Rectal smooth muscle tissue (tissue), 1 donor: ENCODE results near the gene BCAT1.
A peak's percentile ranks its signal among the peaks of the same experiment; 100 is the strongest.
"Not testable (repeated sequence)": the region's sequence is repeated elsewhere in the genome, so short reads cannot be mapped to it uniquely, and the experiment has no call there.

Source experiments
- H3K27ac ChIP-seq: one replicate; pipeline ENCODE4 v1.7.0; 2013; ENCODE audit warnings: low read depth, low read length, inconsistent platforms
- H3K27me3 ChIP-seq: one replicate; pipeline ENCODE4 v1.7.0; 2013; ENCODE audit warnings: low read length; ENCODE audit not compliant: control insufficient read depth, insufficient read depth
- H3K36me3 ChIP-seq: one replicate; pipeline ENCODE4 v1.7.0; 2013; ENCODE audit warnings: low read length; ENCODE audit not compliant: control insufficient read depth, insufficient read depth
- H3K4me1 ChIP-seq: one replicate; pipeline ENCODE4 v1.7.0; 2013; ENCODE audit warnings: low read length; ENCODE audit not compliant: control insufficient read depth, insufficient read depth
- H3K4me3 ChIP-seq: one replicate; pipeline ENCODE4 v1.7.0; 2013; ENCODE audit warnings: low read length
- H3K9ac ChIP-seq: one replicate; pipeline ENCODE4 v1.7.0; 2013; ENCODE audit warnings: low read length

Gene BCAT1

GRCh38 chr12:24952389-24952788 is 3.5 kb upstream of the BCAT1 start:
- no peak overlapping the region for H3K4me3 ChIP-seq
- no peak overlapping the region for H3K9ac ChIP-seq
- H3K4me1 ChIP-seq = no peaks in the 10 kb centered on the region
- H3K36me3 ChIP-seq = no peaks in the 10 kb centered on the region
- H3K27me3 ChIP-seq = no peaks in the 10 kb centered on the region
- no peak overlapping the region for H3K27ac ChIP-seq

GRCh38 chr12:24950231-24950834 is 1.4 kb upstream of the BCAT1 start:
- H3K4me1 ChIP-seq = no peaks in the 10 kb centered on the region

DNA sequence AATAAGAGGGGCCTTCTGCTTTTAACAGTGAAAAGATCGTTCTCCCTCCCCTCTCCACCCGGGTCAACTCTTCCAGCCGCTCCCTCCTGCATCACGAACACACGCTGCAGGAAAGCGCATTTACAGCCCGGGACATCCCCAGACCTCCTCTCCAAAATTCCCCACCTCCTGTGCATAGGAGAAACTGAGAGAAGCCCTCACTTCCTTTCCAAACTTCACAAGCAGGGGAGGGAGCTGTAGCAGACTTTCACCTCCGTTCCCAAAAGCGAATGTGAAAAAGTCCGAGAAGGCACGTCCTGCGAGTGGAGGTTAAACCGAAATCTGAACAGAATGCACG is 513 bp downstream of the BCAT1 start:
- Histone ChIP-seq H3K27ac (no peak overlapping the region), H3K9ac (no peak overlapping the region), H3K4me3 (peak overlapping the region; percentile 66), H3K27me3 (no peaks in the 10 kb centered on the region), H3K36me3 (no peaks in the 10 kb centered on the region), H3K4me1 (no peaks in the 10 kb centered on the region)

More at GRCh38 chr12:24950231-24950834, 1.4 kb upstream of the BCAT1 start:
- no peaks in the 10 kb centered on the region for H3K36me3 ChIP-seq
- H3K9ac ChIP-seq = no peak overlapping the region
- no peaks in the 10 kb centered on the region for H3K27me3 ChIP-seq
- H3K27ac ChIP-seq = no peak overlapping the region
- no peak overlapping the region for H3K4me3 ChIP-seq

GRCh38 chr12:24947541-24948419 is 1.1 kb downstream of the BCAT1 start:
- no peaks in the 10 kb centered on the region for H3K4me1 ChIP-seq
- H3K36me3 ChIP-seq = no peaks in the 10 kb centered on the region
- H3K27me3 ChIP-seq = no peaks in the 10 kb centered on the region
- peak overlapping the region; percentile 66 for H3K4me3 ChIP-seq
- no peak overlapping the region for H3K27ac ChIP-seq
- H3K9ac ChIP-seq = no peak overlapping the region

- Histone ChIP-seq H3K27ac (no peak overlapping the region), H3K27me3 (no peaks in the 10 kb centered on the region), H3K9ac (no peak overlapping the region), H3K4me1 (no peaks in the 10 kb centered on the region), H3K4me3 (no peak overlapping the region), H3K36me3 (no peaks in the 10 kb centered on the region)
Measured at GRCh38 chr12:24945845-24946244, 3.1 kb downstream of the BCAT1 start.

- Histone ChIP-seq H3K9ac (no peak overlapping the region), H3K36me3 (no peaks in the 10 kb centered on the region), H3K4me3 (no peak overlapping the region), H3K4me1 (no peaks in the 10 kb centered on the region), H3K27ac (no peak overlapping the region), H3K27me3 (no peaks in the 10 kb centered on the region)
Measured at GRCh38 chr12:24945039-24945438, 3.9 kb downstream of the BCAT1 start.

DNA sequence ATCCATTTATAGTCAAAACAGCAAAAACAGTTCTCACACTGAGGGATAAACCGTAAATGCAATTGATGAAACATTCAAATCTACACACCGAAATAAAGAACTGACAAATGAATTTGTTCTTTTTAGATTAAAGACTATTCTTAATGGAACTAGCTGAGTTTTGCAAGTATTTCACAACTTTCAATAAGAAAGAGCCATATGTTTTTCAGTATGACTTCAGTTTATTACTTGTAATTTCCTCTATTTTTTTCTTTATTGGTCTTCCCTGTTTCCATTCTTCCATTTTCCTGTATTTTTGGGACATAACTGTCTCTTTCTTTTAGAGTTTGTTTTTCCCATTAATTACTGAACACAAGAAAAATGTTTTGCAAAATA is 4.3 kb downstream of the BCAT1 start:
- Histone ChIP-seq H3K9ac (no peak overlapping the region), H3K27me3 (no peaks in the 10 kb centered on the region), H3K27ac (no peak overlapping the region), H3K36me3 (no peaks in the 10 kb centered on the region), H3K4me1 (no peaks in the 10 kb centered on the region), H3K4me3 (no peak overlapping the region)

GRCh38 chr12:24943947-24944600 is 4.8 kb downstream of the BCAT1 start:
- Histone ChIP-seq H3K27ac (no peak overlapping the region), H3K36me3 (no peaks in the 10 kb centered on the region), H3K9ac (no peak overlapping the region), H3K4me3 (no peak overlapping the region), H3K27me3 (no peaks in the 10 kb centered on the region), H3K4me1 (no peaks in the 10 kb centered on the region)

DNA sequence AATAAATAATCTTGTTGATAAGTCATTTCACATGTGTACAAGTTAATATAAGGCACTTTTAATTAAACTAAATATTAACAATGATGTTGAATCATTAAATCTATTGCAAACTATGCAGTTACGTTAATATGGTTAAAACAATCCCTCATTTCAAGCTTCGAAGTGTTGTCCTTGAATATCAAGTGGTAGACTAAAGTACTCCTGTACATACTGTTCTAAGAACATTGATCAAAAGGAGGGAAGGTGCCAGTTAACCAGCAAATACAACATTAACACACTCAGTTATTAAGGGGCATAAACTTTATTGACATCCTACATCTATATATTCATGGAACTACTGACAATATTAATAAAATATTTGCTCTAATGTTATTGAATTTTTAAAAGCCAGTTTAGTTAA is 8.7 kb downstream of the BCAT1 start:
- no peak overlapping the region for H3K9ac ChIP-seq
- no peaks in the 10 kb centered on the region for H3K4me1 ChIP-seq
- H3K36me3 ChIP-seq = no peaks in the 10 kb centered on the region
- H3K27ac ChIP-seq = no peak overlapping the region
- H3K4me3 ChIP-seq = no peak overlapping the region
- H3K27me3 ChIP-seq = no peaks in the 10 kb centered on the region

DNA sequence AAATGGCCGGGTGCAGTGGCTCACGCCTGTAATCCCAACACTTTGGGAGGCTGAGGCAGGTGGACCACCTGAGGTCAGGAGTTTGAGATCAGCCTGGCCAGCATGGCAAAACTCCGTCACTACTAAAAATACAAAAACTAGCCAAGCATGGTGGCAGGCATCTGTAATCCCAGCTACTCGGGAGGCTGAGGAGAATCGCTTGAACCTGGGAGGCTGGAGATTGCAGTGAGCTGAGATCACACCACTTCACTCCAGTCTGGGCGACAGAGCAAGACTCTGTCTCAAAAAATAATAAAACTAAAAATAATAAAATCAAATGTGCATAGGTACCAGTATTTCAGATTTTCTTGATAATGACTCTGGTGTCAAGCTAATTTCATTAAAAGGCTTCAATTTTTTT is 9.3 kb downstream of the BCAT1 start:
- H3K4me3 ChIP-seq, H3K27me3 ChIP-seq, H3K27ac ChIP-seq, H3K36me3 ChIP-seq, H3K4me1 ChIP-seq, H3K9ac ChIP-seq: not testable (repeated sequence)

- no peak overlapping the region for H3K4me3 ChIP-seq
- no peaks in the 10 kb centered on the region for H3K4me1 ChIP-seq
- H3K27ac ChIP-seq = no peak overlapping the region
- no peaks in the 10 kb centered on the region for H3K36me3 ChIP-seq
- no peak overlapping the region for H3K9ac ChIP-seq
- H3K27me3 ChIP-seq = no peaks in the 10 kb centered on the region
Measured at GRCh38 chr12:24938341-24938740, 10.6 kb downstream of the BCAT1 start.

GRCh38 chr12:24937553-24938244 is 11.2 kb downstream of the BCAT1 start:
- Histone ChIP-seq H3K36me3 (no peaks in the 10 kb centered on the region), H3K27me3 (no peaks in the 10 kb centered on the region), H3K4me1 (no peaks in the 10 kb centered on the region), H3K9ac (no peak overlapping the region), H3K4me3 (no peak overlapping the region), H3K27ac (no peak overlapping the region)
